Measurements from ENCODE around the gene SACS. TPM values are rescaled to one million over a fixed set of nuclear protein-coding genes. Genes with fewer than 3 reads are reported as not detected.

SACS gene
- total and polyA plus RNA-seq, 2 donors (not counting 3 experiments of a cell fraction or from before 2014, with no cell fraction given): 14.8 to 72.7 TPM

DNA sequence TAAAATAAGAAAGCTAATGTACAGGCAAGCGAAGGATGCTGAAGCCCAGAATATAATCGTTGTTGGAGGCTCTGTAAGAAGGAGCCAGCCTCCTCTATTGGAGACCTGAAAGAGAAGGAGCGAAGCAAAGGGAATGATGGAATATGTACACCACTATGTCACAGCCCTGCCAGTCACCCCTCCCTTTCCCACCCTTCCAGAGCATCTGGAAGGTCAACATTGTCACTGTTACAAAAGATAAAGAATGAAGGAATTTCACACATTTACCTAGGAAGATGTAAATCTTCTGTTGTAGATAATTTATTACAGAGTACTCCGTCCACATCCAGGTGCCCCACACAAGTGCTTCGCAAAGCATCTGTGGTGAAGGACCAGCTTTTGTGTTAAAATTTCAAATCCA is 39.7 kb upstream of the SACS start:
- no peaks in the 10 kb centered on the region for H3K9me3 ChIP-seq (replicated peaks; ENCODE audit: control insufficient read depth, insufficient read depth, low read length)
- intact Hi-C loops (cut with micrococcal nuclease): no loop called here
- dilution Hi-C loops (cut with MboI; ENCODE audit: extremely low pct_ligation_motif_present, low sequenced_read_pairs): no loop called here
- no peaks in the 10 kb centered on the region for H3K79me2 ChIP-seq (ENCODE audit: control insufficient read depth, insufficient read depth, low read length)
- H3K27ac ChIP-seq (ENCODE audit: insufficient read depth, low read depth, low read length): no peak overlapping the region
- FAIRE-seq (no peak), DNase-seq (ENCODE audit: low read depth, low spot score) (no peak)
- POLR2A ChIA-PET: no interaction called here
- H3K9me1 ChIP-seq (replicated peaks; ENCODE audit: control insufficient read depth, extremely low read depth, insufficient read depth, low read length): no peaks in the 10 kb centered on the region
- H2AFZ ChIP-seq (ENCODE audit: low read depth, low read length): no peak overlapping the region
- H3K36me3 ChIP-seq (ENCODE audit: control insufficient read depth in 2 of 2, extremely low read depth in 1 of 2, insufficient read depth in 2 of 2, low read length in 2 of 2): no peaks in the 10 kb centered on the region
- H3K4me2 ChIP-seq (ENCODE audit: insufficient read depth, low read length): no peak overlapping the region
- TF ChIP-seq, protein P1, sequence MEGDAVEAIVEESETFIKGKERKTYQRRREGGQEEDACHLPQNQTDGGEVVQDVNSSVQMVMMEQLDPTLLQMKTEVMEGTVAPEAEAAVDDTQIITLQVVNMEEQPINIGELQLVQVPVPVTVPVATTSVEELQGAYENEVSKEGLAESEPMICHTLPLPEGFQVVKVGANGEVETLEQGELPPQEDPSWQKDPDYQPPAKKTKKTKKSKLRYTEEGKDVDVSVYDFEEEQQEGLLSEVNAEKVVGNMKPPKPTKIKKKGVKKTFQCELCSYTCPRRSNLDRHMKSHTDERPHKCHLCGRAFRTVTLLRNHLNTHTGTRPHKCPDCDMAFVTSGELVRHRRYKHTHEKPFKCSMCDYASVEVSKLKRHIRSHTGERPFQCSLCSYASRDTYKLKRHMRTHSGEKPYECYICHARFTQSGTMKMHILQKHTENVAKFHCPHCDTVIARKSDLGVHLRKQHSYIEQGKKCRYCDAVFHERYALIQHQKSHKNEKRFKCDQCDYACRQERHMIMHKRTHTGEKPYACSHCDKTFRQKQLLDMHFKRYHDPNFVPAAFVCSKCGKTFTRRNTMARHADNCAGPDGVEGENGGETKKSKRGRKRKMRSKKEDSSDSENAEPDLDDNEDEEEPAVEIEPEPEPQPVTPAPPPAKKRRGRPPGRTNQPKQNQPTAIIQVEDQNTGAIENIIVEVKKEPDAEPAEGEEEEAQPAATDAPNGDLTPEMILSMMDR (IDR thresholded peaks at IDR 0.05; ENCODE audit: extremely low read depth in 1 of 2, insufficient read depth in 1 of 2, low read depth in 1 of 2, low read length in 2 of 2): no peak
- TF ChIP-seq POLR2A (IDR thresholded peaks at IDR 0.05; ENCODE audit: low read depth, low read length): no peak
- no peak for TF ChIP-seq POLR2AphosphoS5 (IDR thresholded peaks at IDR 0.05; ENCODE audit: insufficient read depth, low read depth, low read length)
- no peak for TF ChIP-seq MAX (IDR thresholded peaks at IDR 0.05; ENCODE audit: insufficient read depth, insufficient read length)
- no peak for TF ChIP-seq JUN (IDR thresholded peaks at IDR 0.05; ENCODE audit: borderline replicate concordance, insufficient read depth, insufficient read length, low read depth)
- TF ChIP-seq GATA2 (IDR thresholded peaks at IDR 0.05; ENCODE audit: insufficient read depth, insufficient read length, low read depth, low read length): no peak
- TF ChIP-seq EZH2 (IDR thresholded peaks at IDR 0.05; ENCODE audit: borderline replicate concordance, low read depth, low read length, severe bottlenecking): no peak
- TF ChIP-seq MYC (IDR thresholded peaks at IDR 0.05; ENCODE audit: low read depth, low read length): no peak
- no peak for TF ChIP-seq FOS (IDR thresholded peaks at IDR 0.05; ENCODE audit: borderline replicate concordance, insufficient read depth, low read length)
- CTCF ChIA-PET: interaction anchor here (1.6 kb wide), 1 partner anchor 426 kb away, joined by 3 read pairs; no protein-coding TSS in a partner anchor
- H4K20me1 ChIP-seq (replicated peaks; ENCODE audit: control insufficient read depth, extremely low read depth, insufficient read depth, low read length): no peaks in the 10 kb centered on the region
- H3K4me3 ChIP-seq (replicated peaks in 1 of 3; ENCODE audit: insufficient read depth in 1 of 3, low read depth in 1 of 3, low read length in 3 of 3): no peak overlapping the region
- H3K9ac ChIP-seq (replicated peaks; ENCODE audit: extremely low read depth, insufficient read depth, low read length): no peak overlapping the region
- no TSS peak for BruUV-seq (replicated peaks)
- no peaks in the 10 kb centered on the region for H3K4me1 ChIP-seq (ENCODE audit: control insufficient read depth, extremely low read depth, insufficient read depth, low read length)
- H3K27me3 ChIP-seq (ENCODE audit: control insufficient read depth in 2 of 2, insufficient read depth in 2 of 2, low read length in 2 of 2): peaks cover 8 to 14% of the 10 kb centered on the region in 2 experiments
